ENCODE results near the gene DENND11. TPM values are rescaled to one million over a fixed set of nuclear protein-coding genes. Genes with fewer than 3 reads are reported as not detected.

The DENND11 gene
- total RNA-seq, 4 donors from 2014 or later, result 17.0 to 24.1 (median 19.1) TPM

GRCh38 chr7:141675436-141676215 is 26.3 kb downstream of the DENND11 start:
- TF ChIP-seq, protein P1, sequence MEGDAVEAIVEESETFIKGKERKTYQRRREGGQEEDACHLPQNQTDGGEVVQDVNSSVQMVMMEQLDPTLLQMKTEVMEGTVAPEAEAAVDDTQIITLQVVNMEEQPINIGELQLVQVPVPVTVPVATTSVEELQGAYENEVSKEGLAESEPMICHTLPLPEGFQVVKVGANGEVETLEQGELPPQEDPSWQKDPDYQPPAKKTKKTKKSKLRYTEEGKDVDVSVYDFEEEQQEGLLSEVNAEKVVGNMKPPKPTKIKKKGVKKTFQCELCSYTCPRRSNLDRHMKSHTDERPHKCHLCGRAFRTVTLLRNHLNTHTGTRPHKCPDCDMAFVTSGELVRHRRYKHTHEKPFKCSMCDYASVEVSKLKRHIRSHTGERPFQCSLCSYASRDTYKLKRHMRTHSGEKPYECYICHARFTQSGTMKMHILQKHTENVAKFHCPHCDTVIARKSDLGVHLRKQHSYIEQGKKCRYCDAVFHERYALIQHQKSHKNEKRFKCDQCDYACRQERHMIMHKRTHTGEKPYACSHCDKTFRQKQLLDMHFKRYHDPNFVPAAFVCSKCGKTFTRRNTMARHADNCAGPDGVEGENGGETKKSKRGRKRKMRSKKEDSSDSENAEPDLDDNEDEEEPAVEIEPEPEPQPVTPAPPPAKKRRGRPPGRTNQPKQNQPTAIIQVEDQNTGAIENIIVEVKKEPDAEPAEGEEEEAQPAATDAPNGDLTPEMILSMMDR (IDR thresholded peaks at IDR 0.05; ENCODE audit: low read depth), result no peak

DNA sequence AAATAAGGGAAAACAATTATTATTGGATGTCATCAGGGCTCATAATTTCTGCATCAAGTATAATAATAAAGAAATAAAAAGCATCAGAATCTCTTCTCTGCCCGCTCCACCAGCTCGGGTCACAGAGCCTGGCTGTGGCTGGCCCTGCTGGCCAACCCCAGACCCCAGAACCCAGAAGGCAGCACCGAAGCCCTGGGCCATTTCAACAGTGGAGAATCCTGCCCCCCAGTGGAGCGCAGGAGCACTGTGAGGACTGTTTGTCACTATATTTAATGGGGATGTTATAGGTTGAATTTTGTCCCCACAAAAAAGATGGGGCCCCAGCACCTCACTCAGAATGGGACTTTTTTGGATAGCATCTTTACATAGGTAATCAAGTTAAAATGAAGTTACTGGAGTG is 27.3 kb downstream of the DENND11 start:
- TF ChIP-seq, protein P1 (IDR thresholded peaks at IDR 0.05; ENCODE audit: low read depth), result no peak

- TF ChIP-seq, protein P1 (IDR thresholded peaks at IDR 0.05; ENCODE audit: low read depth), result no peak
These were observed 27.7 kb downstream of the DENND11 start for GRCh38 chr7:141674171-141674671.

DNA sequence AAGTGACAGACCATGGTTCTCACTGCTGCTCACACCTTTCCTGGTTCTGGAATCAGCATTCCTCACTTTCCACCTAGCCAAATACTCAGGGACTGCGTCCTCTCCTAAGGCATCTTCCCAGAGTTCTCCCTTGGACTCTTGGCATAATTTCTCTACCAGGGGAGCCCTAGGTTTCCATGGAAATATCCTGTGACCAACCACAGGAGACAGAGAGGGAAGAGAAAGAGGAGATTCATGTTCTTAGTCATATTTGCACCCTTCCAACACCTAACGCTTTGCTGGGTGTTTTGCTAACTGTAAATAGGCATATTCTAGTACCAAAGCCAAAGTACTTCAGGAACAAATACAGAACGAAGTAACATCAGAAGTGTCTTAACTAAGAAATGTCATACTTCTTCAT is 28.6 kb downstream of the DENND11 start:
- TF ChIP-seq, protein P1 (IDR thresholded peaks at IDR 0.05; ENCODE audit: low read depth), result no peak

- TF ChIP-seq, protein P1 (IDR thresholded peaks at IDR 0.05; ENCODE audit: low read depth), result no peak
These were observed 30.1 kb downstream of the DENND11 start for GRCh38 chr7:141671705-141672496.

GRCh38 chr7:141668853-141669252 is 33.1 kb downstream of the DENND11 start:
- TF ChIP-seq, protein P1 (IDR thresholded peaks at IDR 0.05; ENCODE audit: low read depth), result no peak

DNA sequence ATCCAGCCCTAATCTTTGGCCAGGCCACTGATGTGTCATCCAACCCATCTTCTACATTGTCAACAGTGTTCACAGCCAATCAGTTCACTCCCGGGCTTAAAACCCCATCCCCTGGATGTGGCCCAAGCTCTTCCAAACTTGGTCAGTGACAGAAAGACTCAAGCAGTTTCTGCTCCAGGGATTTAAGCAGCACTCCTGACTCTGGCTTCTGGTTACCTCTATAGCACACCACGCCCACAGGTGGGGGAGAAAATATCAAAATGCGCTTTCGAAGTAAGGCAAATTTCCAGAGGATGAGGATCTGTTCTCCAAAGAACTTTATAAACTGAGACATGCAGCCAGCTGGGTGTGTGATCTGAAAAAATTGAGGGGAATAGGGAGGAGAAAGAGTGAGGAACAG is 35.9 kb downstream of the DENND11 start:
- TF ChIP-seq, protein P1 (IDR thresholded peaks at IDR 0.05; ENCODE audit: low read depth), result no peak
